HG02610 (cell line): ENCODE results near the gene SCARF2.
"Not testable (repeated sequence)": the region's sequence is repeated elsewhere in the genome, so short reads cannot be mapped to it uniquely, and the experiment has no call there.

Experiments used
- ATAC-seq: cut with Tn5 transposase; IDR thresholded peaks from one replicate; pipeline ENCODE4 v1.9.1; 2021; ENCODE audit warnings: mild to moderate bottlenecking, moderate library complexity; ENCODE audit not compliant: unreplicated experiment

SCARF2 gene

GRCh38 chr22:20414059-20414440, 23.6 kb downstream of the SCARF2 start:
- no peak for ATAC-seq

GRCh38 chr22:20413217-20414058, 24.2 kb downstream of the SCARF2 start:
- no peak for ATAC-seq

GRCh38 chr22:20412474-20413216, 25.0 kb downstream of the SCARF2 start:
- ATAC-seq: no peak

GRCh38 chr22:20409385-20409784, 28.2 kb downstream of the SCARF2 start:
- ATAC-seq: not testable (repeated sequence)

GRCh38 chr22:20408891-20409290, 28.7 kb downstream of the SCARF2 start:
- ATAC-seq: no peak

- ATAC-seq: no peak
Measured at GRCh38 chr22:20407829-20408228, 29.8 kb downstream of the SCARF2 start.

DNA sequence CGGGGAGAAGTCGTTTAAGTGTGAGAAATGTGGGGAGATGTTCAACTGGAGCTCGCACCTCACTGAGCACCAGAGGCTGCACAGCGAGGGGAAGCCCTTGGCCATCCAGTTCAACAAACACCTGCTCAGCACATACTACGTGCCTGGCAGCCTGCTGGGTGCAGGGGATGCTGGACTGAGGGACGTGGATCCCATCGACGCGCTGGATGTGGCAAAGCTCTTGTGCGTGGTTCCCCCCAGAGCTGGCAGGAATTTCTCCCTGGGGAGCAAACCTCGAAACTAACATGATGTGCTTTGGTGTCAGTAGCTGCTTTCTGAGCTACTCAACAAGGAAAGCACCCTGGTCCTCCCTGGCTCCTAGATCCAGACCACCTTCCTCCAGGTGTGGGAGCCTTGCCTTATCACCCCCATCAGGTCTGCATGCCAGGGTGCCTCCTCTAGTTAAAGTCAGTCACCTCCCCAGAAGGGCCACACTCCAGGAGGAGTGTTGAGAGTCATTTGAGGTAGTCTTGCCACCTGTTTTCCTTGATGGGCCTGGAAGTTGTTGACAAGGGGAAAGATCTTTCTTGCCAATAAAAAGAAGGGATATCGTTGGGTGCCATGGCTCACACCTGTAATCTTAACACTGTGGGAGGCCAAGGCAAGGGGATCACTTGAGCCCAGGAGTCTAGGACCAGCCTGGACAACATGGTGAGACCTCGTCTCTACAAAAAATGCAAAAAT, 30.8 kb downstream of the SCARF2 start:
- ATAC-seq: no peak

- ATAC-seq: no peak
Measured at GRCh38 chr22:20405931-20406685, 31.5 kb downstream of the SCARF2 start.

DNA sequence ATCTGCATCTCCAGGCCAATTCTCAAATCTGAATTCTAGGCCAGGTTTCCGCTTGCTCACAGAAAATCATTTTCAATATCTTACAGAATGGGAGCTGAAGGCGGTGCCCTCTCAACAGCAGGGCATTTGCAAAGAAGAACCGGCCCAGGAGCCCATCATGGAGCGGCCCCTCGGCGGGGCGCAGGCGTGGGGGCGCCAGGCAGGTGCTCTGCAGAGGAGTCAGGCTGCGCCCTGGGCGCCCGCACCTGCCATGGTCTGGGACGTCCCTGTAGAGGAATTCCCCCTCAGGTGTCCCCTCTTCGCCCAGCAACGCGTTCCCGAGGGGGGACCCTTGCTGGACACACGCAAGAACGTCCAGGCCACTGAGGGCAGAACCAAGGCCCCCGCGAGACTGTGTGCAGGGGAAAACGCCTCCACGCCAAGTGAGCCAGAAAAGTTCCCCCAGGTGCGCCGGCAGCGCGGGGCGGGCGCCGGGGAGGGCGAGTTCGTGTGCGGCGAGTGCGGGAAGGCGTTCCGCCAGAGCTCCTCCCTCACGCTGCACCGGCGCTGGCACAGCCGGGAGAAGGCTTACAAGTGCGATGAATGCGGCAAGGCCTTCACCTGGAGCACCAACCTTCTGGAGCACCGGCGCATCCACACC, 32.2 kb downstream of the SCARF2 start:
- no peak for ATAC-seq

GRCh38 chr22:20404881-20405280, 32.7 kb downstream of the SCARF2 start:
- no peak for ATAC-seq

- no peak for ATAC-seq
Measured at GRCh38 chr22:20403779-20404140, 33.9 kb downstream of the SCARF2 start.

DNA sequence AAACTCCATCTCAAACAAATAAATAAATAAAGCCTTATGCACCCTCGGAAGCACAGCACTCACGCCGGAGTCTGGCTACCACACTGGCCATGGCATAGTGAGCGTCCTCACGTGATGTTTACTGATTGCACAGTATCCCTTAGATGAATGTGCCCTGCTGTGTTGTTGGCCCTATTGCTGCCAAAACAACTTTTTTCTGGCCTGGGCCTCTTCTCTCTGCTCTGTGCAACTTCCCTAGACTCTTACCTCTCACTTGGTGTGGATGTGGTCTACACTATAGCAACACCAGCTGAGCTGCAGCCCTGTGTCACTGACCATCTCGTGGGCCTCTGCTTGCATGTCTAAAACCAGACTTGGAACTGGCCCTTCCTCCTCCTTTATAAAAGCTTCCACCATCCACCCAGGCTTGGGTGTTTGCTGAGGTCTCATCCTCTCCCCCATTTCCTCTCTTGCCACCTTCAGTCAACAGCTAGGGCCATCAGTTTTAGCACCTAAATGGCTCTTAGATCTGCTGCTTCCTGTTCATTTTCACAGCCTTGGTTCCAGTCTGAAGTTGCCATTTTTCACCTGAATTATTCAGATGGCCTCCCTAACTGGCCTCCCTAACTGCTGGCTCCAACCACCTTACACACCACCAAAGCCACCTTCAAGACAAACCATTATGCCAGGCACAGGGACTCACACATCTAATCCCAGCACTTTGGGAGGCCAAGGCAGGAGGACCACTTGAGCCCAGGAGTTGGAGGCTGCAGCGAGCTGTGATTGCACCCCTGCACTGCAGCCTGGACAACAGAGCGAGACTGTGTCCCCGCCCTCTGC, 34.5 kb downstream of the SCARF2 start:
- ATAC-seq: no peak

DNA sequence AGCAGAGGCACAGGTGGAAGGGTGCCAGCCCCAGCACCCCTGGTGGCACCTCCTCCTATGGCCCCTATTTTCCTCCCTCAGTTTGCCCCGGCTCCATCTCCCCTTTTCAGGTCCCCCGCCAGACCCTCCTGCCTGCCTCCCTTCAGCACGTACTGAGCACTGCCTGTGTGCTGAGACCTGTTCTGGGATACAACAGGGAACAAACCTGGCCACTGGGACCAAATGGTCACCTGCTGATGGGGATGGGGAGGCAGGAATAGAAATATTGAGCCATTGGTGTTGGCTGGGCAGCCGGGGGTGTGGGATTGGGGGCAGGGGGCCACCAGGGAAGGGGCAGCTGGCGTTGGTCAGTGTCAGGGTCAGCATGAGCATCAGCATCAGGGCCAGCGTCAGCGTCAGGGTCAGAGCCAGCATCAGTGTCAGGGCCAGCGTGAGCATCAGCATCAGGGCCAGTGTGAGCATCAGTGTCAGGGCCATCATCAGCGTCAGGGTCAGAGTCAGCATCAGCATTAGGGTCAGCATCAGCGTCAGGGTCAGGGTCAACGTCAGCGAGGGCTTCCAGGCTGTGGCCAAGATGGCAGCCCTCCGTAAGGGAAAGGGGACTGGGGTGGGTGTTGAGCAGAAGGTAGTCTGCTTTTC, 36.1 kb downstream of the SCARF2 start:
- ATAC-seq: no peak

GRCh38 chr22:20400606-20401375, 36.8 kb downstream of the SCARF2 start:
- ATAC-seq: no peak

- no peak for ATAC-seq
Measured at GRCh38 chr22:20399866-20400605, 37.6 kb downstream of the SCARF2 start.

GRCh38 chr22:20398420-20398819, 39.2 kb downstream of the SCARF2 start:
- ATAC-seq: no peak

GRCh38 chr22:20397498-20397897, 40.1 kb downstream of the SCARF2 start:
- ATAC-seq: no peak

GRCh38 chr22:20396639-20397038, 41.0 kb downstream of the SCARF2 start:
- ATAC-seq: no peak
